SW 1271 (cell line): ENCODE measurements around the gene SPSB1.

Experiments
- DNase-seq, 2 experiments: peaks; one replicate each; lab custom pipeline; 2025; lab: John Stamatoyannopoulos, UW

Gene SPSB1

DNA sequence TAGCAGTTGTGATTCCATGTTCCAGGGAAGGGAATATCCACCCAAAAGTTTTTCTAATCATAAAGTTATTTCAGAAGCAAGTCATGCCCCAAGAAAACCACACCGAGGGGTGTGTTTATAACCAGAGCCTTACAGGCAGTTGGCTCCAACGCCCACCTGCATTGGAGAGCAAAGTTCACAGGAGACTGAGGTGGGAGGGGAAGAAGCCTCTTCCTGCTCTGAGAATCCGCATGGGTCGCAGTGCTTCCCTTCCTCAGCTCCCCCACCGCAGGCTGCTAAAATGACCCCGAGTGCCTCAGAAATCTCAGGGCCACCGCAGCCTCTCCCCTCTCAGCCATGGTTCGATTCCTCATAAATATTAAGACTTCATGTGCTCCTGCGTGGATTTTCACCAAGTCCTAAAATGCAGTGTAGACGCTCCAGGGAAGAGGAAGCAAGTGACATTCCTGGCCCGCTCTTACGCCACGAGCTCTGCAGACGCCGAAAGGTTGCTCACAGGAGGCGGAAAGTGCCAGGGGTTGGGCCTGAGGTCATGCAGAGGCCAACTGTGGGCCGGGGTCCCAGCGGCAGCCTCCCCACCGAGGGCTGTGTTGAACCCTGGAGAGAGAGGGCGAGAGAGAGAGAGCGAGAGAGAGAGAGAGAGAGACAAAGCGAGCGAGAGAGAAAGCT lies 13.4 kb upstream of the SPSB1 start:
- no peak for DNase-seq

DNA sequence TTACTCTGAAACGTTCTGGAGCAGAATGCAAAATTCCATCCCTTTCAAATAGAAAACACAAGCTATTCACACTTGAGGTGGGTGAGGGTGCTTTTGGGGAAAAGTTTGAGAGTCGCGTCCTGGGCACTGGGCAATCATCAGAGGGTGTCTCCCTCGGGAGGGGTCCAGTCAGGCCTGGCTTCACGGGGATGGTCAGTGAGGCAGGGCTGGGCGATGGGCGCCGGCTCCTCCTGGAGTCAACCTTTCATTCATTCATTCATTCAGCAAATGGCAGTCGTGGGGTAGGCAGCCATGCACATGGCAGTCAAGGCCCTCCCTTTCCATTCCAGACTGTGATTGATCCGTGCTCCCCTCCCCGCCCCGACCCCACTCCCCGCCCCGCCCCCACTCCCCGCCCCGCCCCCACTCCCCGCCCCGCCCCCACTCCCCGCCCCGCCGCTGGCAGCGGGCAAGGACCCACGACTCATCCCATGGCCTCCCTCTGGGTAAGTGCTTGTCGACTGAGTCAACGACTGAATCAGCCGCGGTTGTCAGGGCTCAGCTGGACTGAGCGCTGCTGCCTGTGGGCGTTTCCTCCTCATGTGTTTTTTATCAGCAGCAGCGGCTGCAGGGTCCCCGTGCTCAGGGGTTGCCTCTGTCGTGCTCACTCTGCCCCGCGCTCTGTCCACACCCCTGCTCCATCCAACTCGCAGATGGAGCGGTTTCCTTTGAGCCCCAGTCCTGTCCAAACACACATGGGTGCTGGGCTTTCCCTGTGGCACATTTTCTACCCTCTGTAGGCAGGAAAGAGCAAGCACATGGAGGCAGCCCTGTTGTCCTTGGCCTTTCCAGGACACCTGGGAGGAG lies 12.5 kb upstream of the SPSB1 start:
- DNase-seq, result peak; percentile 74 to 81

DNA sequence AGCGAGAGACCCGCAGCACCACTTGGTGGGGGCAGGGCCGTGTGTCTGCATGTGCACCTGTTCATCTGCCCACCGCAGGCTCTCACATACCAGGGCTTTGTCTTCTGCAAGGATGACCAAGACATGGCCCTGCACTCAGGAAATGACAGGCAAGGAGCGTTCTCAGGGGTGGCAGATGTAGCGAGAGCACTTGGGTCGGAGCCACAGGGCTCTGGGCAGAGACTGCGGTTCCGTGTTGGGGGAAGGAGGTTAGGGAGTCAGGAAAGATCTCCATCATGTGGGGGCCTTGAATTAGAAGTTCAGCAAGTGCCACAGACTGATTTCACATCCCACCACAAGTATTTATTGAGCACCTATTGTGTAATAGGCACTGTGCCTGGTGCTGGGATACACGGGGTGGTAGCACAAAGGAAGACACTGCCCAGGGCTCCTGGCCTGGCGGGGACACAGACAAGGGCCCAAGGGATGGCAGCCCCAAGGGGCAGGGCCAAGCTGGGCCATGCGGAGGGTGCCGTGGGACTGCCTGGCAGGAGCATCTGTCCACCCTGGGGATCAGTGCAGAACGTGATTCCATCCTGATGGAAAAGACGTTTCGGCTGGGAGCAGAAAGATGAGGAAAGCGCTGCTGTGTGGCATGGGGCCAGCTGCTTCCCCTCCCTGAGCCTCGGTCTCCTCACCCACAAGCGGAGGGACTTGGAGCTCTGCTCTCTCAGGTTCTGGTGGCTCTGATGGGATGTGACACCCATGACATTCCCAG lies 11.4 kb upstream of the SPSB1 start:
- DNase-seq, result no peak

DNA sequence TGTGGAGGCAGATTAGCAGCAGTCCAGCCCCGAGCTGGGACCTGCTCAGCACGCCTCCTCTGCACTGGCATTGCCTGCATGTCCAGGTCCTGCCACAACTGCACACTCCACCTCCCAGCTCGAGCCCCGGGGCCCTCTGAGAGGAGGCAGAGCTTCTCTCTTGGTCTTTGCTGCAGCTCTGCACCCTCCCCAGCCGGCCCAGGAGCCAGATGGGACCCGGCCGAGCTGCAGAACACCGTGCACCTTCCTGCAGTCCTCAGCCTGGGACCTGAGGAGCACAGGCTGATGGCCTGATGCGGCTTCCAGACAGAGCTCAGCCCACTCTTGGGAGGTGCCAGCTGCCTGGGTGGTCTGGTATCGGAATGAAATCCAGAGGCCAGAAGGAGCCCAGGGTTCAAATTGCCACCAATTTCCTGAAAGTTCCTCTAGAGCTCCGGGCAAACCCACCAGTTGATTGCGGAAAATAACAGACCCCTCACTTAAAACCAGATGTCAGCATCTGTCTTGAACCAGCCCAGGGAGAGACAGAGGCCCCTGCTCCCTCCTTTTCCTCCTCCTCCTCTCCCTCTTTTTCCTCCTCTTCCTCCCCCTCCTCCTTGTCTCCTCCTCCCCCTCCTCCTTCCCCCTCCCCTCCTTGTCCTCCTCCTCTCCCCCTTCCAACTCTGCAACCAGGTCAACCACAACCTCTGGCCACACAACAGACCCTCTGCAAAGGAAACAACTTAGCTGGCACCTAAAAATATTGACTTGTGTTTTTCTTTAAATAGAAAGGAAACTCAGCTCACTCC lies 10.6 kb upstream of the SPSB1 start:
- no peak for DNase-seq

DNA sequence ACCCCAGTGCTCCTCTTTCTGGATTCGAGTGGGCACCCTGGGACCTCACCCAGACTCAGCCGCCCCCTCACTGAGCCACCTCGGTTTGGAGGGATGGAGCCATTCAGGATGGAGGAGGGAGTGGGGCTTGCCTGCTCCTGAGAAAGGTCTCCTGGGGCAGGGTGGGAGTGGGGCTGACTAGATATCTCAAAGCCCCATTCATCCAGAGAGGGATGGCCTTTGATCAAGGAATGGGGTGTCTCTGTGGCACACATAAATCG lies 10.1 kb upstream of the SPSB1 start:
- no peak for DNase-seq

DNA sequence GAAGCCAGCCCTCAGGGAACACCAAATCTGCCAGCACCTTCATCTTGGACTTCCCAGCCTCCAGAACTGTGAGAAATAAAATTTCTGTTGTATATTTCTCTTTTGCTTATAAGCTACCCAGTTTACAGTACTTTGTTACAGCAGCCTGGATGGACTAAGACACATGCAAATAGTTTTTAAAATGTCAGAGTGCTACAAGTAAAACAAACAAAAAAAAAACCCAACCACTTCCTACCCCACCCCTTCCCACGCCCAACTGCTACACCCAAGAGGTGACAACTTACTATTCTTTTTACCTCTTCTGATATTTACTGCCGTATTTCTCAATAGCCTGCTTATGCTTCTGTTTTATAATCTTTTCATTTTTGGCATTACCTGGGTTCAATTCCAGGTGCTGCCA lies 8.6 kb upstream of the SPSB1 start:
- no peak for DNase-seq

DNA sequence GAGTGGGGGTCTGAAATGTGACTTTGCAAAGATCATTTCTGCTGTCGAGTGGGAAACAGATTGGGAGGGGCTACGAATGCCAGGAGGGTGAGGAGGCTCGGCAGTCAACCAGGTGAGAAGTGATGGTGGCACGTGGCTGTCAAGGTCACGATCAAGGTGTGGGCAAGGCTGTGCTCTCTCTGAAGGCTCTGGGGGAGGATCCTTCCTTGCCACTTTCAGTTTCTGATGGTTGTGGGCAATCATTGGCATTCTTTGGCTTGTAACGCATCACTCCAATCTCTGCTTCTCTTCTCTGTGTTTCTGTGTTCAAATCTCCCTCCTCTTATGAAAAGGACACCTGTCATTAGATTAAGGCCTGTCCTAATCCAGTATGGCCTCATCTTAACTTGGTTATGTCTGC lies 6.1 kb upstream of the SPSB1 start:
- DNase-seq, result no peak

DNA sequence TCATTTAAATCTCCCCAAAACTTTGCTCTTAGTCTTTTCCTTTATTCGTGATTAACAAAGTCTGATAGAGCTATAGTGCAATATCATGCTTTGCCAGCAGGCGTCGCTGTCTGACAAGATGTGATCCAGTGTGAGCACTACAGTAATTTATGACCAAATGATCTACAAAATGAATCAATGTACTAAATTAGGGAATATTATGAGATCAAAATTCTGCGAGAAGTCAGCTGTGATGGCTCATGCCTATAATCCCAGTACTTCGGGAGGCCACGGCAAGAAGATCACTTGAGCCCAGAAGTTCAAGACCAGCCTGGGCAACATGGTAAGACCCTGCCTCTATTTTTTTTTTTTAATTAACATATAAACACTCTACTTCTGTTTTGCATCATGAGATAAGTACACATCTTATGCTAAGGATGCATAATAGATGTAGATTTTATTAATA lies 3.6 kb upstream of the SPSB1 start:
- peak in 1 of 2 experiments; percentile 26 for DNase-seq

DNA sequence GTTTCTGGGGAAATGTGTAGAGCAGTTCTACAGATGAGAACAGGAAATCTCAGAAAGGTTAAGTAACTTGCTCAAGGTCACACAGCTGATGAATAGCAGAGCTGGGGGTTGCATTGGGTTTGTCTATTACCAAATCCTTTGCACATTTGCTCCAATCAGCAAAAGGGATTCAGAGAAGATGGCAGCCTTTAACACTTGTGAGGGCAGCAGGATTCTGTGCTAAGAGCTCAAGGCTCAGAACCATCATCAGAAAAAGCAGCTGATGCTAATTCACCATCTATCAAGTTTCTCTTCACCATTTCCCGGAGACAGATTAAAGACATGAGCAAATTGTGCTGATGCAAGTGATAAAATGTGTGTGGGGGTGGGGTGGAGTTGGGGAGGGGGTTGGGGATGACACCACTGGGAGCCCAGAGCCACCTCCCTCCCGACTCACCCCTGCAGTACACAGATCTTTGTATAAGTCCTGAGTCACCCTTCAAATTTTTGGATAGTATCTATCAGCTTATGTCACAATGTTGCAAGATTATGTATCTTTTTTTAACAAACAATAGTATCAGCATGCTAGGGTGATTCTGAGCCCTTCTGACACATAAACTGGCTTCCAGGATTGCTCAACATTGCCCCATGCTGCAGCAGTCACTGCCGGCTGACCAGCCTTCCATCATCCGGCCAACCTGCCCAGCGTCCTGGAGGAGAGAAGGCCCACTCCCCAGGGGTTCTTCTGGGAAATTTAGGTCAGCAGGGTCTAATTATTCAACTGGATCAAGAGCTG lies 2.8 kb upstream of the SPSB1 start:
- DNase-seq, result peak in 1 of 2 experiments; percentile 32

DNA sequence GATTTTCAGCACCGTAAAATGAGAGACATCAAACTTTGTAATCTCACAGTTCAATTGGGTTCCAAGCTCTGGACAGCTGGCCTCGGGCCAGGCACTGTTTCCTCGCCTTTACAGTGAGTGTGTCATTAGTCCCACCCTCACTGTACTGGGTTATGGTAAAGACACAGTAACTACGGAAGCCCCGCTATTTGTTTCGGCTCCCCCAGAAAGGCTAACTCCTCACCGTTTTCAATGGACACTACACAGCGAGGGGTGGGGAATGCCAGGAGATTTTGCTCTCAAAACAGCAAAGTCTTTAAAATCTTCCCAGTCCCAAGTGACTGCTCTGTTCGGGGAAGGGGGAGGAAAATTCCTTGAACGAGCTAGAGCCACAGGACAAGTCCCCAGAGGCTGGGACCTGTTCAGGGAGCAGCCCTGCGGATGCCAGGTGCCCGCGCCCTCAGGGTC lies 757 bp upstream of the SPSB1 start:
- no peak for DNase-seq

DNA sequence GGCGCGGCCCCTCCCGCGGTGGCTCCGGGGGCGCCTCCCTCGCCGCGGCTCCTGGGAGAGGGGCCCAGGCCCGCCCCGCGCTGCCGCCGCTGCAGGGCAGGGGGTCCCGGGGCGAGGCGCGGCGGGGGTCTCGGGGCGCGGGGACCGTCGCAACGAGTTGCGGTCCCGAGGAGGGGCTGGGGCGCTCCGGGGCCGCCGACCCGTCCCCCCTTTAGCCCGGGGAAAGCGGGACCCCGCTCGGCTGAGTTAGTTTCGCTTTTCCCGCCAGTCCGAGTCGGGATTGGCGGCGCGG lies 493 bp downstream of the SPSB1 start:
- DNase-seq, result no peak

DNA sequence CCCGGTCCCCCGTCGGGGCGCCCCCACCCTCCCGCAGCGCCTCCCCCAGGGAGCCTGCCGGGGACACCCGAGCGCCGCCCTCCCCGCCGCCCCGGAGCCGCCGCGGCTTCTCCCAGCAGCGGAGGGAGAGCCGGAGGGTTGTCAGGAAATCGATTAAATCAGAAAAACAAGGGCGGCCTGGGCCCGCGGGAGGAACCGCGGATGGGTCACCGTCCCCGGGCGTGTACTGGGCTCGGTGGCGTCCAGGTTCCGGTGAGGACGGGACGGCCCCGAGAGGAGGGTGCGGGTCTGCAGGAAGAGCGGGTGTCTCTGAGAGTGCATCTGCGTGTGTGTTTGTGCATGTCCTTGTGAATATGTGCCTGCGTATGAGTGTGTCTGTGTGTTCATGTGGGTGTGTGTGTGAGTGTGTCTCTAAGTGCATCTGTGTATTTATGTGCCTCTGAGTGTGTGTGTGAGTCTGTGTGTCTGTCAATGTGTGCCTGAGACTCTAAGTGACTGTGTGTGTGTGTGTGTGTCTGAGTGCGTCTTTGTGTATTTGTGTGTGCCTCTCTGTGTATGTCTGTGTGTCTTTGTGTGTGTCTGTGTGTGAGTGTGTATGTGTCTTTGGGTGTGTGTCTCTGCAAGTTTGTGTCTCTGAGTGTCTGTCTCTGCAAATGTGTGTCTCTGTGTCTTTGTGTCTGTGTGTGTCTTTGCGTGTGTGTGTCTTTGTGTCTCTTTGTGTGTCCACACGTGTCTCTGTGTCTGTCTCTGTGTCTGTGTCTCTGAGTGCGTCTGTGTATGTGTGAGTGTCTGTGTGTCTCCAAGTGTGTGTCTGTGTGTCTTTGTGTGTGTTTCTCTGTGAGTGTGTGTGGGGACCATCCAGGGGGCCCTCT lies 1.1 kb downstream of the SPSB1 start:
- DNase-seq, result no peak

DNA sequence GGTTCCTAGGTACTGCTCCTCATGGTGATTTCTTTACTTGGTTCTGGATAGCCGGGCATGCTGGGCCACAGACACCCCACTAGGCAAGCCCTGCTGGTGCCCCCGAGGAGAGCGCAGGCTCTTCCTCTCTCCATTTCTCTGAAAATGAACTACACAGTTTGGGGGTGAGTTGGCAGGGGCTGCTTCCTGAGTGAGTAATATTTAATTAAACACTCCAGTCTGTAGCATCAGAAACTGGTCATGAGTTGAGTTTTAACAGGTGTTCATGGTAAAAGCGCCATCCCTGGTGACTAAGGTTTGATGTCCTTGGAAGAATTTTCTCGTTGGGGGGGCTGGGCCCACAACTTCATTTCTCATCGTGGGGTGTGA lies 1.7 kb downstream of the SPSB1 start:
- DNase-seq, result peak; percentile 26 to 51

DNA sequence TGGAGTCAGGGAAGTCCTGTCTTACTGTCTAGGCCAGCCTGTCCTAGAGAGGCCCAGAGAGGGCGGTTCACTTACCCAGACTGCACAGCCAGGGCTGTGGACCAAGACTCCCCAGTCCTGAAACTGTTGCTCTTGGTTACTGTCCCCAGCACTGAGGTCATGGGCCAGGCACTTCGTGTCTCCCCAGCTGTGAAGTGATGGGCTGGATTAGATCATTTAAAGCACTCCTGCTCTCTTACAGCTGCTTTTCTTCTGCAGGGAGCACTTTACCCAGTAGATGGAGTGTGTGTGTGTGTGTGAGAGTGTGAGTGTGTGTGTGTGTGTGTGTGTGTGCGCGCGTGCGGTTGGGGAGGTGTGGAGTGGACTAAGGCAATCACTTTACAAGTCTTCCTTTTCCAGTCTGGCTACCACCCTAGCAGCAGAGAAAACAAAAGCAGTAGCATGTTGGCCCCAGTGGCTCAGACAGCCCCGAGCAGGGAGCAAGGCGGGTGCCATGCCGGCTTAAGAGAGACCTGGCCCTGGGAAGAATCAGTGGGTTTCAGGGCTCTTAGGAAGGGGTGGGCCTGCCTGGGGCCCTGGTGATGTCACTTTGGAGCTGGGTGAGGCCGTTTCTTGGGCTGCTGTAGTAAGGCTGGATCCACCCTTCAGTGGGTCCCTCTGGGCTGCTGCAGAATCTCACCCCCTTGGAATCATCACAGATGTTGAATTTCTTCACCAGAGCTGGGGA lies 2.4 kb downstream of the SPSB1 start:
- DNase-seq, result no peak

DNA sequence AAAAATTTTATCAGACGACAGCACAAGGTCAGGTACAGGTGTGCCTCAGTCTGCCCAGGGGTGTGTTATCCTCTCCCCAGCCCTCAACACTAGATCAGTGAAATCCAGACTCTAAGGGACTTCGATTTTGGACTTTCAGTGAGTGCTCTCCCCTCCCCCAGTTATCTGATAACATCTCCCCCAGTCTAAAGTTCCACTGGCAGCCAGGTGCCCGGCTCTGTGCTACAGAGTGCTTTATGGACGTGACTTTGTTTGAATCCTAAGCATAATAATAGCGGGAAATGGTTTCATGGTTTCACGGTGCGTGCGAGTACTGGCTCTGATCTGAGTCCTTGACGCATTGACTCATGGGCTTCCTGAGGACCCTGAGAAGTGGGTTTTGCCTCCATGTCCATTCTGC lies 3.2 kb downstream of the SPSB1 start:
- DNase-seq, result no peak

DNA sequence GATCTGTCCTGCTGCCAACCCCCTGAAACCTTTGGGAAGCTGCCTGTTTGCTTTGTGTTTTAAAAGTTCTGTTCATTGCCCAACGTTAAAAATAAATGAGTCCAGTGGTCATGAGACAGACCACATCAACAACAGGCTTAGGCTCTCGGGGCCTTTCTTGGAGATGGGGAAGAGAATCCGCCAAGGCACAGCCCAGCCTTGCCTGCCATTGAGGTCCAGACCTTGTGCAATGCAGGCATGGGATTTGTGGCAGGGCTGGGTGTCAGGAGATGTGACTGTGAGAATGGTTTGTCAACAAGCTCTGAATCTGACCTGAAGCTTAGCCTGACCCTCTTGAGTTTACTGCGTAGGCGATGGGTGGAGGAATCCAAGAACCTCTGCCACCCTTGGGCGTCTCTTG lies 4.2 kb downstream of the SPSB1 start:
- DNase-seq, result no peak

DNA sequence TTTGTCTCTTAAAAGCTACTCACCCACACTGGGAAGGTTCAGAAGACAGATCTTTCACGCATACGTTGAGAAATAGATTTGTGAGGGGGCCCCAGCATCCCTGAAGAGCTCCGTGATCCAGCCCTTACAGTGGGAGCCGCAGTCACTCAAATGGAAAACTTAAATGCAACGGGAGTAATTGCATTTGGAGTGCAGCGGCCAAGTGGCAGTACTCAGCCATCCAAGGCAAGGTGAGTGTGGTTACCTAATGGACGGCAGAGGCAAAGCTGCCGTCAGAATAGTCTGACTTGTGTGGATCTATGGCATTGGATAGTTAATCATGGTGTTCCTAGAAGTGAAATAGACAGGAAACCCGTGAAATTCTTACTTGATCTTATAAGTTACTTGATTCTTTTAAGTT lies 5.1 kb downstream of the SPSB1 start:
- DNase-seq, result no peak

DNA sequence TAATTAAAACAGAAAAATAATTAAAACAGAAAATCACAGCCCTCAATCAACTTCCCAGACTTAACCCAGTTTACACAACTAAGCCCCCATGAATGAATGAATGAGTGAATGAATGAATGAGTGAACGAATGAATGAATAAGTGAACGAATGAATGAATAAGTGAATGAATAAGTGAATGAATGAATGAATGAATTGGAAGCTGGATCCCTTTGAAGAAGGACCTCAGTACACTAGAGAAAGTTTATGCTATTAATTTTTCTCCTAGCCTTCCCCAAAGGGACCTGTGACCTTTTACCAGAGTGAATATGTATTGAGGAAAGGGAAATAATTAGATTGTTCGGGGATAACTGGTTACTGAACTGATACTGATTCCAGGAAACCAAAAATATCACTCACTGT lies 5.6 kb downstream of the SPSB1 start:
- DNase-seq, result no peak

DNA sequence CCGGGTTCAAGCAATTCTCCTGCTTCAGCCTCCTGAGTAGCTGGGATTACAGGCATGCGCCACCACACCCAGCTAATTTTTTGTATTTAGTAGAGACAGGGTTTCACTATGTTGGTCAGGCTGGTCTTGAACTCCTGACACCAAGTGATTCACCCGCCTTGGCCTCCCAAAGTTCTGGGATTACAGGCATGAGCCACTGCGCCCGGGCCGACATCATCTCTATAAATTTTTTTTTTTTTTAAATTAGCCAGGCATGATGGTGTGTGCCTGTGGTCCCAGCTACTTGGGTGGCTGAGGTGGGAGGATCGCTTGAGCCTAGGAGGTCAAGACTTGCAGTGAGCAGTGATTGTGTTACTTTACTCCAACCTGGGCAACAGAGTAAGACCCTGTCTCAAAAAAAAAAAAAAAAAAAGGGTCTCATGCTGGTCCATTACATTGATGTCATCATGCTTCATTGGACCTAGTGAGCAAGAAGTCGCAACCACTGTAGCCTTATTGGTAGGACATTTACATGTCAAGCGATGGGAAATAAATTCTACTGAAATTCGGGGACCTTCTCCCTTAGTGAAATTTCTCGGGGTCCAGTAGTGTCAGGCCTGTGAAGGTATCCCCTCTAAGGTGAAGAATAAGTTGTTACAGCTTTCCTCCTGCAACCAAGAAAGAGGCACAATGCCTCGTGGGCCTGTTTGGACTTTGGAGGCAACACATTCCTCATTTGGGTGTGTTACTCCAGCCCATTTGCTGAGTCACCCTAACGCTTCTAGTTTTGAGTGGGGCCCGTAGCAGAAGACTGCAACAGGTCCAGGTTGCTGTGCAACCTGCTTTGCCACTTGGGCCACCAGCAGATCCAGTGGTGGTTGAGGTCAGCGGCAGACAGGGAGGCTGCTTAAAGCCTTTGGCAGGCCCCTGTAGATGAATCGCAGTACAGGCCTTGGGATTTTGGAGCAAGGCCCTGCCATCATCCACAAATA lies 7.2 kb downstream of the SPSB1 start:
- peak in 1 of 2 experiments; percentile 23 for DNase-seq
